ENCODE measurements around the gene GDPD3.

GRCh38 chr16:30145657-30146056 lies 32.3 kb upstream of the GDPD3 start:
- TF ChIP-seq CTCF (conservative IDR thresholded peaks at IDR 0.05; ENCODE audit: low read depth in 2 of 2) = no peak
- TF ChIP-seq ZNF331 (CRISPR knock-in tag; IDR thresholded peaks at IDR 0.05; ENCODE audit: low read depth) = no peak
- TF ChIP-seq CREB1 (CRISPR knock-in tag; IDR thresholded peaks at IDR 0.05; ENCODE audit: low read depth) = no peak
- no peak for TF ChIP-seq ETS1 (IDR thresholded peaks at IDR 0.05)
- TF ChIP-seq POLR2AphosphoS5 (IDR thresholded peaks at IDR 0.05; ENCODE audit: low read depth) = no peak
- TF ChIP-seq EZH2 (IDR thresholded peaks at IDR 0.05; ENCODE audit: low read depth, unreplicated experiment) = no peak
- no peak for TF ChIP-seq EZH2phosphoT487 (IDR thresholded peaks at IDR 0.05; ENCODE audit: unreplicated experiment)
- no peak for TF ChIP-seq JUNB (IDR thresholded peaks at IDR 0.05; ENCODE audit: unreplicated experiment)
- TF ChIP-seq NANOG (IDR thresholded peaks at IDR 0.05; ENCODE audit: borderline replicate concordance) = no peak
